HL-60 (cell line): ENCODE results near the gene PAX5.

Experiments
- DNase-seq, 2 experiments: peaks; one replicate each; pipeline ENCODE4 v3.0.0-alpha.2; 2010 to 2020; ENCODE audit warnings: low read depth in 1 of 2, low spot score in 1 of 2
- H3K27ac ChIP-seq: fragments of 250-450 bp; sonication (Bioruptor Pico); replicated peaks from 2 replicates; pipeline ENCODE4 v1.5.1; 2020; ENCODE audit warnings: mild to moderate bottlenecking, moderate library complexity
- H3K27me3 ChIP-seq: fragments of 250-450 bp; sonication (Bioruptor Pico); 2 replicates; pipeline ENCODE4 v1.5.1; 2021; ENCODE audit warnings: mild to moderate bottlenecking, moderate library complexity; ENCODE audit not compliant: insufficient read depth, poor library complexity, severe bottlenecking
- H3K4me3 ChIP-seq: replicated peaks from 2 replicates; pipeline ENCODE4 v1.5.1; 2011; ENCODE audit warnings: mild to moderate bottlenecking, control low read depth, low read length; ENCODE audit not compliant: insufficient read depth
- GABPA ChIP-seq: IDR thresholded peaks from 2 replicates; pipeline ENCODE4 v1.6.1; 2012; ENCODE audit warnings: low read depth
- POLR2AphosphoS5 ChIP-seq: IDR thresholded peaks from 2 replicates; pipeline ENCODE4 v1.6.1; 2012; ENCODE audit warnings: low read depth
- SPI1 ChIP-seq: IDR thresholded peaks from 2 replicates; pipeline ENCODE4 v1.6.1; 2012; ENCODE audit warnings: low read depth, mild to moderate bottlenecking, borderline replicate concordance
- TF ChIP-seq, protein P1 (sequence below): IDR thresholded peaks from one replicate; pipeline ENCODE4 v1.5.1; 2011; ENCODE audit warnings: low read length, control low read depth, inconsistent platforms; ENCODE audit not compliant: insufficient read depth
- TF ChIP-seq, protein P2 (sequence below): IDR thresholded peaks from 2 replicates; pipeline ENCODE4 v1.6.1; 2012; ENCODE audit warnings: low read depth; ENCODE audit not compliant: insufficient replicate concordance

Gene PAX5

DNA sequence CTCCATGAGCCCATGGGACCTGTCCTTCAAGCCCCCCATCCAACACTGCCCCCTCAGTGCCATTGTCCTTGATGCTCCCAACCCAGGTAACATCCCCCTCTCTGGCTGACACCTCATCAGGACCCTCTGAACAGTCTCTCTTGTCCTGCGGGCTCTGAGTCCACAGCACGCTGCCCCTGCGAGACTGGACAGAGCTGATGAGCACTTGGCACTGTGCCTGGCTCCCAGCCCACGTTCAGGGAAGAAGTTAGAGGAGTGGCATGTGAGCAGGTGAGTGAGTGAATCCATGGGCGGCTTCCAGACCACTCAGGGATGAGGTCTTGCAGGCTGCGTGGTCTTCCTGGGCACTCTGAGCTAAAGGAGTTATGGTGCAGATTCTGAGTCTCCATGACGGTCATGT, 70.7 kb downstream of the PAX5 start:
- Histone ChIP-seq H3K4me3 (no peak overlapping the region), H3K27me3 (no peaks in the 10 kb centered on the region), H3K27ac (no peak overlapping the region)
- no peak for DNase-seq
- TF ChIP-seq, protein P1, sequence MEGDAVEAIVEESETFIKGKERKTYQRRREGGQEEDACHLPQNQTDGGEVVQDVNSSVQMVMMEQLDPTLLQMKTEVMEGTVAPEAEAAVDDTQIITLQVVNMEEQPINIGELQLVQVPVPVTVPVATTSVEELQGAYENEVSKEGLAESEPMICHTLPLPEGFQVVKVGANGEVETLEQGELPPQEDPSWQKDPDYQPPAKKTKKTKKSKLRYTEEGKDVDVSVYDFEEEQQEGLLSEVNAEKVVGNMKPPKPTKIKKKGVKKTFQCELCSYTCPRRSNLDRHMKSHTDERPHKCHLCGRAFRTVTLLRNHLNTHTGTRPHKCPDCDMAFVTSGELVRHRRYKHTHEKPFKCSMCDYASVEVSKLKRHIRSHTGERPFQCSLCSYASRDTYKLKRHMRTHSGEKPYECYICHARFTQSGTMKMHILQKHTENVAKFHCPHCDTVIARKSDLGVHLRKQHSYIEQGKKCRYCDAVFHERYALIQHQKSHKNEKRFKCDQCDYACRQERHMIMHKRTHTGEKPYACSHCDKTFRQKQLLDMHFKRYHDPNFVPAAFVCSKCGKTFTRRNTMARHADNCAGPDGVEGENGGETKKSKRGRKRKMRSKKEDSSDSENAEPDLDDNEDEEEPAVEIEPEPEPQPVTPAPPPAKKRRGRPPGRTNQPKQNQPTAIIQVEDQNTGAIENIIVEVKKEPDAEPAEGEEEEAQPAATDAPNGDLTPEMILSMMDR = no peak
- TF ChIP-seq SPI1 (no peak), GABPA (no peak), POLR2AphosphoS5 (no peak)
- TF ChIP-seq, protein P2, sequence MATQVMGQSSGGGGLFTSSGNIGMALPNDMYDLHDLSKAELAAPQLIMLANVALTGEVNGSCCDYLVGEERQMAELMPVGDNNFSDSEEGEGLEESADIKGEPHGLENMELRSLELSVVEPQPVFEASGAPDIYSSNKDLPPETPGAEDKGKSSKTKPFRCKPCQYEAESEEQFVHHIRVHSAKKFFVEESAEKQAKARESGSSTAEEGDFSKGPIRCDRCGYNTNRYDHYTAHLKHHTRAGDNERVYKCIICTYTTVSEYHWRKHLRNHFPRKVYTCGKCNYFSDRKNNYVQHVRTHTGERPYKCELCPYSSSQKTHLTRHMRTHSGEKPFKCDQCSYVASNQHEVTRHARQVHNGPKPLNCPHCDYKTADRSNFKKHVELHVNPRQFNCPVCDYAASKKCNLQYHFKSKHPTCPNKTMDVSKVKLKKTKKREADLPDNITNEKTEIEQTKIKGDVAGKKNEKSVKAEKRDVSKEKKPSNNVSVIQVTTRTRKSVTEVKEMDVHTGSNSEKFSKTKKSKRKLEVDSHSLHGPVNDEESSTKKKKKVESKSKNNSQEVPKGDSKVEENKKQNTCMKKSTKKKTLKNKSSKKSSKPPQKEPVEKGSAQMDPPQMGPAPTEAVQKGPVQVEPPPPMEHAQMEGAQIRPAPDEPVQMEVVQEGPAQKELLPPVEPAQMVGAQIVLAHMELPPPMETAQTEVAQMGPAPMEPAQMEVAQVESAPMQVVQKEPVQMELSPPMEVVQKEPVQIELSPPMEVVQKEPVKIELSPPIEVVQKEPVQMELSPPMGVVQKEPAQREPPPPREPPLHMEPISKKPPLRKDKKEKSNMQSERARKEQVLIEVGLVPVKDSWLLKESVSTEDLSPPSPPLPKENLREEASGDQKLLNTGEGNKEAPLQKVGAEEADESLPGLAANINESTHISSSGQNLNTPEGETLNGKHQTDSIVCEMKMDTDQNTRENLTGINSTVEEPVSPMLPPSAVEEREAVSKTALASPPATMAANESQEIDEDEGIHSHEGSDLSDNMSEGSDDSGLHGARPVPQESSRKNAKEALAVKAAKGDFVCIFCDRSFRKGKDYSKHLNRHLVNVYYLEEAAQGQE = no peak

DNA sequence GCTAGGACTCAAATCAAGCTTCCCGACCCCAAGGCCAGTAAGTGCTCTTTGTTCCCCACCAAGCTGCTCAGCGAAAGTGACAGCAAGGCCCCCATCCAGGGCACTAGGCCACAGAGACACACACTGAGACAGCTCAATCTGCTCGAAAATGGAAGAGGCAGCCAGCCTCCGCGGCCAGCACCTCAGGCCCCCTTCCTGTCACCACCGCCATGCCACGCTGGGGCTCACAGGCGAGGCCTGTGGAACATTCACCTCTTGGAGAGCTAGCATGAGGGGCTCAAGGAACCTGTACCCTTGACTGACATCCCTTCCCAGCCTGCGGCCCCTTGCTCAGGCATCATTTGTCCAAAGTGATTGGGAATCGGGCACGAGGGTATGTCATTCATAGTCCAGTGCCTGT, 71.4 kb downstream of the PAX5 start:
- DNase-seq = no peak
- Histone ChIP-seq H3K27ac (no peak overlapping the region), H3K4me3 (no peak overlapping the region), H3K27me3 (no peaks in the 10 kb centered on the region)
- TF ChIP-seq POLR2AphosphoS5 (no peak), GABPA (no peak)
- TF ChIP-seq, protein P2 = no peak

DNA sequence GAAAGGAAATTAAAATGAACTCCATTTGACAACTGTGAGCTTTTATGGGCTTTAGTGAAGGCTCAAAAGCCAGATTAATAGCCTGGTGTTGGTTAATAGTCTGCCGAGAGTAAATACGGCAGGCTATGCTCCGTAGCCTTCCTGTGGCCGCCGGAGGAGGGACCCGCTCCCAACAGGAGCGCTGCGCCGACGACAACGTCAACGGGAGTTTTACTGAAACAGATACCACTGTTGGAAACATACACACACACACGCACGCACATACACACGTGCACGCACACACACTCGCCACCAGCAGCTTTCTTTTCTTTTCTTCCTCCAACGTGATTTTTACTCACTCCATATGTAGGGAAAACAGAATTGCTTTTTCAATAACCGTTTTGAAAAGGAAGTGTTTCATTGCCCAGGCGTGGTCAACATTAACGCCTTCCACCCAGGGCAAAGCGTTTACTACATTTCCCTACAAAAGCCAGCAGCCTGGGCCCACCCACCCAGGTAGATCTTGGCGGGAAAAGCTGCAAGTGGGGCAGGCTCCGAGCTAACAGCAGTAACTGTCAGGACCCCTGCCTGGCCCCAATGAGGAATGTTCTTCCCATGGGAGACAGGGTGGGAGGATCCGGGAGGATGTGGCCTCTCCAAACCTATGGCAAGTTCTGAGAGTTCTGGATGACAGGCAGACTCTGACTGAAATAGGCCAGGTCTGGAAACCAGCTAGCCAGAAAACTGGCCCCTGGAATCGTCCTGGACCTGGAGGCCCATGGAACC, 72.3 kb downstream of the PAX5 start:
- no peak for DNase-seq
- Histone ChIP-seq H3K27me3 (no peaks in the 10 kb centered on the region), H3K4me3 (no peak overlapping the region), H3K27ac (no peak overlapping the region)
- TF ChIP-seq, protein P1 = no peak
- TF ChIP-seq, protein P2 = no peak
- no peak for TF ChIP-seq GABPA
- no peak for TF ChIP-seq SPI1
- TF ChIP-seq POLR2AphosphoS5 = no peak
